M059J (cell line): ENCODE data around the gene SYNPO2. TPM values are rescaled to one million over a fixed set of nuclear protein-coding genes. Genes with fewer than 3 reads are reported as not detected.

ENCODE experiments used
- DNase-seq: peaks from one replicate; pipeline ENCODE4 v3.0.0-alpha.2; 2012; ENCODE audit warnings: low read depth
- total RNA-seq: library from RNA; depleted of rRNA; stranded (reverse); fragments of >200 nt; shearing (Covaris generic); gene quantifications from 2 replicates; pipeline ENCODE4 v1.2.3, GENCODE V29; 2014; rRNA removed

The SYNPO2 gene
- total RNA-seq, 1 experiment from 2014 or later = 0.69 TPM

DNA sequence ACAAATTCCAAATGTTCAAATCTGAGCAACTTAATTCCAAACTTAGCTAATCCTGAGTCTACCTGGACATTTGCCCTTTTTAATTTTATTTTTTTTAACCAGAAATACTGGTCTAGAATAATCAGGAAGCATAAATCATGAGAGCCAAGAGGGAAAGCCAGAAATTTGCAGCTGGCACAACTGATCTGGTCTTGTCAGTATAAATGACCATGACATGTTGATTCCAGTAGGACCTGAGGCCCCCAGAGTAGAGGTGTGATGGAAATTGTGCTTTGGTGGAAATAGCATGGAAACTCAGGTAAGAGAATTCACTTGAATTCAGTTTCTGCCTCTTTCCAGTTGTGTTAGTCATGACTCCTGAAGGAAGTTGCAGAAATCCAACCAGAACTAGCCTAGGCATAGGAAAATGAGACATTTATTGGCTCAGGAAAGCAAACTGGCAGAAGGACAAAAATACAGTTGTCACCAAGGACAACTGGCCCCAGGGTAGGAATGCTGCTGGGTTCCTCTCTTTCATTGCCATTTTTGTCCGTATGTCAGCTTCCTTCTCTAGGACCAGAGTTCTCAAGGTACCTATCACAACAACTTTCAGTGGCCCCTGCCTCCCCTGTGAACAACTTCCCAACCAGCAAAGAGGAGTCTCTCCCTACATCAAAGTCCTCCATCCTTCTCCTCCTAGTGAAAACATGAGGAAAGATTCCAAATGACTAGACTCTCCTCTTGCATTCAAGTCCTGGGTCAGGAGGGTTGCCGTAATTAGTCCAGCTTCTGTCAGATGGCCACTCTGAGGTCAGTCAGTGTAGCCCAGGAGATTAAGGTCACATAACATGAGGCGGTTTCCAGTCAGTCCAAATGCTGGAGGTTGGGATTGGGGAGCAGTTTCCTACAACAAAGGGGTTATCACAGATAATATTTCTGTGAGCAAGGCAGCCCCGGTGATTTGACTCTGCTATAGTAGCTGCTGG is 217.7 kb downstream of the SYNPO2 start:
- peak; percentile 81 for DNase-seq

- no peak for DNase-seq
These were observed 221.5 kb downstream of the SYNPO2 start for GRCh38 chr4:119110121-119110520.

Other genes starting within 250 kb of the SYNPO2 start
- 35.5 and 44.8 TPM in 2 replicates for gene METTL14, start 203.5 kb upstream of the SYNPO2 start, total RNA-seq
- gene SEC24D, start 52.7 kb upstream of the SYNPO2 start, total RNA-seq = 98.1 and 130 TPM in 2 replicates
- not detected in 2 replicates for gene MYOZ2, start 247.0 kb downstream of the SYNPO2 start, total RNA-seq